Fibroblast of the aortic adventitia (primary cell): ENCODE measurements around the gene SIAH3. TPM values are rescaled to one million over a fixed set of nuclear protein-coding genes. Genes with fewer than 3 reads are reported as not detected.

ENCODE experiments used
- DNase-seq: peaks from one replicate; pipeline ENCODE4 v3.0.0-alpha.2; 2010; ENCODE audit warnings: low read depth
- H3K4me3 ChIP-seq: 2 replicates; pipeline ENCODE4 v1.5.1; 2011; ENCODE audit warnings: low read depth, mild to moderate bottlenecking, control low read depth, low read length, moderate library complexity
- total RNA-seq: library from RNA; depleted of rRNA; stranded (reverse); fragments of >200 nt; gene quantifications from 2 replicates; pipeline ENCODE4 v1.2.3, GENCODE V29; 2012; ENCODE audit warnings: low replicate concordance
- TF ChIP-seq, protein P1 (sequence below): IDR thresholded peaks from 2 replicates; pipeline ENCODE4 v1.5.1; 2011; ENCODE audit warnings: mild to moderate bottlenecking, low read length, control low read depth, inconsistent platforms; ENCODE audit not compliant: insufficient read depth

Gene SIAH3
- total RNA-seq, 1 donor: not detected

- no peak for DNase-seq
- TF ChIP-seq, protein P1, sequence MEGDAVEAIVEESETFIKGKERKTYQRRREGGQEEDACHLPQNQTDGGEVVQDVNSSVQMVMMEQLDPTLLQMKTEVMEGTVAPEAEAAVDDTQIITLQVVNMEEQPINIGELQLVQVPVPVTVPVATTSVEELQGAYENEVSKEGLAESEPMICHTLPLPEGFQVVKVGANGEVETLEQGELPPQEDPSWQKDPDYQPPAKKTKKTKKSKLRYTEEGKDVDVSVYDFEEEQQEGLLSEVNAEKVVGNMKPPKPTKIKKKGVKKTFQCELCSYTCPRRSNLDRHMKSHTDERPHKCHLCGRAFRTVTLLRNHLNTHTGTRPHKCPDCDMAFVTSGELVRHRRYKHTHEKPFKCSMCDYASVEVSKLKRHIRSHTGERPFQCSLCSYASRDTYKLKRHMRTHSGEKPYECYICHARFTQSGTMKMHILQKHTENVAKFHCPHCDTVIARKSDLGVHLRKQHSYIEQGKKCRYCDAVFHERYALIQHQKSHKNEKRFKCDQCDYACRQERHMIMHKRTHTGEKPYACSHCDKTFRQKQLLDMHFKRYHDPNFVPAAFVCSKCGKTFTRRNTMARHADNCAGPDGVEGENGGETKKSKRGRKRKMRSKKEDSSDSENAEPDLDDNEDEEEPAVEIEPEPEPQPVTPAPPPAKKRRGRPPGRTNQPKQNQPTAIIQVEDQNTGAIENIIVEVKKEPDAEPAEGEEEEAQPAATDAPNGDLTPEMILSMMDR: no peak
- H3K4me3 ChIP-seq: no peak overlapping the region
Measured at GRCh38 chr13:45748941-45749759, 102.4 kb downstream of the SIAH3 start.

GRCh38 chr13:45747071-45747470 is 104.5 kb downstream of the SIAH3 start:
- no peak overlapping the region for H3K4me3 ChIP-seq
- DNase-seq: no peak
- TF ChIP-seq, protein P1: no peak

DNA sequence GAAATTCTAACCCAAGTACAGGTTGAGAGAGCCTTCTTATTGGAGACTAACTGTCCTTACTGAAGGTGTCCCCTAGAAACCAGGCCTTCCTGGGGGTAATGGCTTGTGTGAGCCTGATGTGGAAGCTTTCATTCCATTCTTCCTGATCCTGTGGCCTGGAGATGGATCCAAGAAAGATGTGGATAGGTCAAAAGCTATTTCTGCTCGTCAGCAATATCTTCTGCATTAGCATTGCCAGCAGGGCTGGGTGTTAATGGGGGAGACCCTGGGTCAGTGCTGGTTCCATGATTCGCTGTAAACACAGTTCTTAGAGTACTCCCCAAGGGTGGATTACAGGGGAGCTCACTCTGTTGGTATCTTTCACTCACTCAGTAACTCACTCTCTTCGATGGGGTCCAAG is 106.6 kb downstream of the SIAH3 start:
- TF ChIP-seq, protein P1: no peak
- DNase-seq: no peak
- H3K4me3 ChIP-seq: no peak overlapping the region

GRCh38 chr13:45742985-45743384 is 108.6 kb downstream of the SIAH3 start:
- H3K4me3 ChIP-seq: no peak overlapping the region
- DNase-seq: no peak
- TF ChIP-seq, protein P1: no peak

DNA sequence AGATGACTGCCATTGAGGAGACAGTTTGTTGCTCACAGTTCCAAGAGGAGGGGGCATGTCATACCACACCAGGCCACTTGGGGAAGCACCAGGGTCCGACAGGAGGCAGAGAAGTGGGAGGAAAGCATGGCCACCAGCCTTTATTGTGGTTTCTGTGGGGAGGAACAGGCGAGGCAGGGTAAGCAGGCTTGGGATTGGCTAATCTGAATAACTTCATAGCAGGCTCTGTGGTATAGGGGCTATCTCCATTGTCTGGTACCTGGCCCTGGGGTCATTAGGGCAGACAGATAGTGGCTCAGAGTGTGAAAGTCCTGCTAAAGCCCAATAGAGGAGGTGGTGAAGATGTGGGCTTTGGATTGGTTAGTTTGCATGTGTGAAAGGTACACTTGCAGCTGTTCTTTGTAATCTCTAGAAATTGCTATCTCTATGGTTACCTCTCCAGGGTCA is 114.0 kb downstream of the SIAH3 start:
- DNase-seq: no peak
- TF ChIP-seq, protein P1: peak; percentile 27
- H3K4me3 ChIP-seq: no peak overlapping the region

GRCh38 chr13:45733361-45733760 is 118.2 kb downstream of the SIAH3 start:
- TF ChIP-seq, protein P1: no peak
- H3K4me3 ChIP-seq: no peak overlapping the region
- no peak for DNase-seq
